Stimulated activated CD4-positive, alpha-beta T cell treated with anti-CD3 and anti-CD28 coated beads, Interleukin-12 subunit alpha, Interleukin-12 subunit beta, amount 100 ng/mL, for 4 hours (primary cell): ENCODE measurements around the gene KCNMB1.

Source experiments
- DNase-seq: peaks from one replicate; pipeline ENCODE4 v3.0.0-alpha.2; 2020

Gene KCNMB1

GRCh38 chr5:170372971-170373370, 16.2 kb downstream of the KCNMB1 start:
- no peak for DNase-seq

GRCh38 chr5:170368586-170368985, 20.6 kb downstream of the KCNMB1 start:
- no peak for DNase-seq

DNA sequence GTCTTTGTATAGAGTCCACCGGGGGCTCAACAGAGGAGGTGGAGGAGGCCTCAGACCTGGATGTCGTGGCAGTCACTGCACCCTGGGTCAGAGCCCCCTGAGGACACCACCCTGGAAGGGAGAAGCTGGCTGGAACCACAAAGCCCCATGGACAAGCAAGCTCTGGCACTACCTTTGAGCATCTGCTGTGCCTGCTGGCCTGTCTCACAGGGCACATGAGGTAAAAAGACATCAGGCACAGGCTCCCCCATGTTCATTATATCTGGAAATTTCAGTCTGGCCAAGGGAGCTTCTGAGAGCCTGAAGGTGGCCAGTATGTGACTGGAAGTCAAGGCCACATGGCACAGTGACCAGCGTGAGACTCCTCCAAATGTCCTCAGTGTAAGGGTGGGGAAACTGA, 22.9 kb downstream of the KCNMB1 start:
- no peak for DNase-seq

DNA sequence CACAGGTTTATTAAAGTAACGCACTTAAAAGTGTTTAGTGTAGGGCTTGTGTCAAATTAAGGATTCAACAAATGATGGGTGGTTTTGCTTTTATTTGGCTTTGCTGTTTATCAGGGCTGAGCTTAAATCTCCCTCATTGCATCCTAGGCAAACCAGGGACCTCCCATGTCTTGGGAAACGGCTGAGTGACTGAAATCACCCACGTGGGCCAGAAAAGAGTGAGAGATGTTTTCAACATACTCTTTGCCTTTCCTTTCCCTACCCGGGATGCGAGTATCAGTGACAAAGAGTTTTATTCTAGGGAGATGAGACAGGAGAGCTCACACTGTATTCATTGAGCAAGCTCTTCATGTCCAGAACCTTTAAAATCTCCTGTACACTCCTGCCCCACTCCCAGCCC, 23.3 kb downstream of the KCNMB1 start:
- DNase-seq = no peak

DNA sequence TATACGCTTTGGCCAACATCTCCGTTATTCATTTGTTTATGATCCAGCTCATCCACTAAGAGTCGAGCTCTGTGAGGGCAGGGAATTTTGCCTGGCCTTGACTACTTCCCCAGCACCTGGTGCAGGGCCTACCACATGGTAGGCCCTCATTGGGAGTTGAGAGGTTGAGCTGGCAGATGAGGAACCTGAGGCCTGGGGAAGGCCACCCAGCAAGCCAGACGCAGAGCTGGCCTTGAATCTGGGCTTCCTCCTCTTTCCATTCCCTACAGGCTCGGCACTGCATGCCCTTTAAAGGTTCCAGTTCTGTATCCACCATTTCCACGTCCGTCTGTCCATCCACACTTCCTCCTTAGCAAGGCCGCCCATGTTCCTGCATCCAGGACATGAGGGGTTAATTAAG, 24.2 kb downstream of the KCNMB1 start:
- no peak for DNase-seq

DNA sequence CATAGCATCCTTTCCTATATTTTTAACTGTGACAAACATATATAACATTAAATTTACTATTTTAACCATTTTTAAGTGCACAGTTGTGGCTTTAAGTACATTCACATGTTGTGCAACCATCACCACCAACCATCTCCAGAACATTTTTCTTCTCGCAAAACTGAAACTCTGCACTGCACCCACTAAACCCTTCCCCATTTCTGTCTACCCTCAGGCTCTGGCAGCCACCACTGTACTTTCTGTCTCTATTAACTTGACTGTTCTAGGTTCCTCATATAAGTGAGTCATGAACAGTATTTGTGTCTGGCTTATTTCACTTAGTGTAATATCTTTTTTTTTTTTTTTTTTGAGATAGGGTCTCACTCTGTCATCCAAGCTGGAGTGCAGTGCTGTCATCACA, 25.5 kb downstream of the KCNMB1 start:
- DNase-seq = no peak

GRCh38 chr5:170362656-170363055, 26.5 kb downstream of the KCNMB1 start:
- DNase-seq = no peak

GRCh38 chr5:170362102-170362501, 27.1 kb downstream of the KCNMB1 start:
- DNase-seq = no peak

DNA sequence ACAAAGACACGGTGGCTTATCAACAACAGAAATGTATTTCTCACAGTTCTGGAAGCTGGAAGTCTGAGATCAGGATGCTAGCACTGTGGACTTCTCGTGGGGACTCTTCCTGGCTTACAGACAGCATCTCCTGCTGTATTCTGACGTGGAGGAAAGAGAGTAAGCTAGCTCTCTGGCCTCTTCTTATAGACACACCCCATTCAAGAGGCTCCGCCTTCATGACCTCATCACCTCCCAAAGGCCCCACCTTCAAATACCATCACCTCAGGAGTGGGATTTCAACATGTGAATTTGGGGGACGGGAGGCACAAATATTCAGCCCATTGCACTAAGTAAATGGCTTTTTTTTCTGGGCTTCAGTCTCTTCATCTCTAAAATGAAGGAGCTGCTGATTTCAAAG, 27.6 kb downstream of the KCNMB1 start:
- DNase-seq = no peak

DNA sequence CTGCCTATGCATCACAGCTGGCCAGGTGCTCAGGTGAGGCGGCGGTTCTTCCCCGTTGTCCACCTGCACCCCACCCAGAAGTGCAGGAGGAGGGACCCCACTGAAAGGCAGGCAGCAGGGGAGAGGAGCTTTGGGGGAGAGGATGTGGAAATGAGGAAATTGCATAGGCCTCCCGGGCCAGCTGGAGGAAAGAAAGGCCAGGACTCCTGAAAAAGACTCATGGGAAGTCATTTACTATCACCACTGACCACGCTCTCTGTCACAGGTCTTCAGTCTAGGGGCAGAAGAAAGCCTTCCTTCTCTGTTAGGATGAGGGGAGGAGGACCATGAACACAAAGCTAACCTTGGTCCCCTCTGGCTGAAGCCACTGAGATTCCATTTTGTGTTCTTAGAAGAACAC, 28.1 kb downstream of the KCNMB1 start:
- no peak for DNase-seq

- no peak for DNase-seq
Observed at GRCh38 chr5:170360709-170361108, 28.5 kb downstream of the KCNMB1 start.

DNA sequence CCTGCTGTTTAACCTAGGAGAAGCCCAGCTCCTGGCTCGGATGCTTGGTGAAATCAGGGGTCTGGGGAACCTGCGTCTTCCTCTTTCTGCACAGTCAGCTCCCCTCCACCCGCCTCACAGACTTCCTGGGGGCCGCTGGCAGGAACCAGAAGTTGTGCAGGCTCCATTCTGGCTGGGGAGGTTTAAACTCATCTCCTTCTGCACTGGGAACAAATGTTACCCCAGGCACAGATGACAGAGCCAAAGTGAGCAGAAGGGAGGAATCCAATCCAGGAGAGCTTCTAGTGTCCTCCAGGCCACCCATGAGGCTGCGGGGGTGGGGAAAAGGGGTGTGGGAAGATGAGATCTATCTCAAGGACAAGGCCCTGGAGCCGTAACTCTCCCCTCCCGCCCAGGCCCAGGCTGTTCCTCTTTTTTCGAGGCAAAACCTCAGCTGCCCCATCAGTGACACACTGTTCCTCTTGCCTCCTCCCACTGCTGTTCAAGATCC, 31.2 kb downstream of the KCNMB1 start:
- DNase-seq = no peak

GRCh38 chr5:170355601-170356098, 33.5 kb downstream of the KCNMB1 start:
- no peak for DNase-seq

DNA sequence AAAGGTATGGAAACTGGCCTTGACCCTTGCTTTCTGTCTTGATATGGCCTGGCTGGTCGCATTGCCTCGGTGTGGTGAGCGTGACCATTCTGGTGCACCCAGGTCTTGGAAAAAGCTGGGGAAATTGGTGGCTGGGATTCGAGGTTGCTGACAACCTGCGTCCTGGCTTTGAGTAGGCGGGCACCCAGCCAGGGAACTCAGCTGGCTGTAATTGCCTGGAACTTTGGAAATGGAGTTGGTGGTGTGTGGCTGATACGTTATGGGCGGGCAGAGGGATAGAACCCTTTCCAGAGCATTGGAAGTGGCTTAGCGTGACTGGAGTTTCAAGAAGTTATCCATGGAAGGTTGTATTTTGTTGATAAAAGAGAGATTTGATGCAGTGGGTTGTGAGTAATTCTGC, 35.2 kb downstream of the KCNMB1 start:
- no peak for DNase-seq

DNA sequence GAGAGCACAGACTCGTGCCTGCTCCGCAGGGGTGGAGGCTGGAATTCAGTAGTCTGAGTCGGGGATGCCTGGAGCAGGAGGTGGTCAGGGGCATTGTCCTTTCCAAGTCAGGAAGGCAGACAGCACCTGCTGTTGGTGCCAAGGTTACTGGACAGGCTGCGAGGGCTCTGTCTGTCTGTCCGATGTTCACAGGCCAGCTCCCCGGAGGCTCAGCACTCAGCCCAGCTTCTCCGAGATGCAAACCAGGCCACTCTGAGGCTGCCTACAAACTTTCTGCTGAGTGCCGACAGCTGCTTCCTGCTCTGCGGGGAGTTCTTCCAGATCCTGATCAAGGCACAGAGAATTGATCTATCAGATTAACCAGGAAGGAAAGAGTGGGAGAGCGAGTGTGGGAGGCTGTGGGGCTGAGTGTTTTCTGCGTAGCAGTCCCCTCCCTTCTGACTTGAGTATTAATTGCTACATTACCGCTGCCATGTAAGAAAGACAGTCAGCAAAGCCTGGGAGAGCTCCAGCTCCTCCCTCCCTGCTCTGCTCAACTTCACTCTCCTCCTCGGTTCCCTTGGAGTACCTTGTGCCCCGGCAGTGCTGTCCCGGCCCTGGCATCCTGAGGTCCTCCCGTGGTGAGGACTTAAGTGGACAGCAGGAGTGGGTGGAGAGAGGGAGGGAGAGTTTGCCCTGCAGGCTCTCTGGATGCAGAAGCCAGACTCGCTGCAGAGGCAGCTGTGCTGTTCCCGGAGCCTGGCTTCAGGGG, 36.0 kb downstream of the KCNMB1 start:
- no peak for DNase-seq

DNA sequence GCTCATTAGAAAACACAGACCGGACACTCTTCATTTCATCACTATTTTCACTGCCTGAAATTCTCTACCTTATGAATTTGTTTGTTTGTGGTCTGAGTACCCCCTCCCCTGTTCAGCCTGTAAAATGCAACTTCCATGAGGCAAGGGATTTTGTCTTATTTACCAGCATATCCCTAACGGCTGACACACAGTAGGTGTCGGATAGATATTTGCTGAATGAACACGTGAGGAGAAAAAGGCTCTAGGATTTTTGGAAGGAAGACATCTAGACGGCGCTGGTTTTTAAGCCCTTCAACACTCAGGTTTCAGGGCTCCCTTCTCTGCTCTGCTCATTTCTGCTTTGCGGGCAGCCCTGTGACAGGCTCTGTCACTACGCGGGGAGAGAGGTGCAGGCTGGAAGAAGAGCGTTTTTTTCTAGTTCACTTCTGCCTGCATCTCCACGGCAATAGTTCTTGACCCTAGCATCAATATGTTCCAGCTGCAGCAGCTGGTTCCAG, 41.0 kb downstream of the KCNMB1 start:
- no peak for DNase-seq

- no peak for DNase-seq
Observed at GRCh38 chr5:170347022-170347567, 42.1 kb downstream of the KCNMB1 start.

DNA sequence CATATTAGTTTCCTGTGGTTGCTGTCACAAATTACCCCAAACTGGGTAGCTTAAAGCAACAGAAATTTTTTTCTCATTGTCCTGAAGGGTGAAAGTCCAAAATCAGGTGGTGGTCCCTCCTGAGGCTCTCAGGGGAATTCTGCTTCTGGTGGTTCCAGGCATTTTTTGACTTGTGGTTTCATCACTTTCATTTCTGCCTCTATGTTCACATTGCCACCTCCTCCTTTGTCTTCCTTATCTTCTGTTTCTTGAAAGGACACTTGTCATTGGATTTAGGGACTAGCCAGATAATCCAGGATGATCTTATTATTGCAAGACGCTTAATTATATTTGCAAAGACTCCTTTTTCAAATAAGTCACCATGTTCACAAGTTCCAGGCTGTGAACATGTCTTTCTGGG, 43.2 kb downstream of the KCNMB1 start:
- no peak for DNase-seq

- no peak for DNase-seq
Observed at GRCh38 chr5:170343177-170343576, 46.0 kb downstream of the KCNMB1 start.

DNA sequence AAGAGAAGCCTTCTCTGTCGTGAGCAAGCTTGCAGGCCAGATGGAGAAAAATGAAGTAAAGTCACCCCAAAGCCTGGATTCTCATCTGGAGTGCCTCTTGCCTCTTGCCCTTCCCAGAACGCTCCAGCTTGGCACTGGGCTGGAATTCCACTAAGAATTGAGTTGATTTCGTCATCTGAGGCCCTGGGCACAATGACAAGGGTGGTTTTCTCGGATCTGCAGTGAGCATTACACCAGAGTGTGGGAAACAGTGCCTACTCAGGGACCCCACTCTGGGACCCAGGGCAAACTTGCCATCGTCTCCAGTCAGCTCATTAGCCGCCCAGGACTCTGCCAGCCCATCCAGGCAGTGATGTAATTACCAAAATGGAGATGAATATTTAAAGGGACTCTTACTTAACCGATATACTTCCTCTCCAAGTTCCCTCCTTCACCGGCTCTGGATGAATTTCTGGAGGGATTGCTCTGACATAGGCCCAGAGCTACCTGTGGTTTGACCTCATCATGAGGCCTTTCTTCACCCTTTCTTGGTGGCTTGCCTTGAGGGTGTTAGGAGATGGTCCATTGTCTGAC, 46.9 kb downstream of the KCNMB1 start:
- no peak for DNase-seq

DNA sequence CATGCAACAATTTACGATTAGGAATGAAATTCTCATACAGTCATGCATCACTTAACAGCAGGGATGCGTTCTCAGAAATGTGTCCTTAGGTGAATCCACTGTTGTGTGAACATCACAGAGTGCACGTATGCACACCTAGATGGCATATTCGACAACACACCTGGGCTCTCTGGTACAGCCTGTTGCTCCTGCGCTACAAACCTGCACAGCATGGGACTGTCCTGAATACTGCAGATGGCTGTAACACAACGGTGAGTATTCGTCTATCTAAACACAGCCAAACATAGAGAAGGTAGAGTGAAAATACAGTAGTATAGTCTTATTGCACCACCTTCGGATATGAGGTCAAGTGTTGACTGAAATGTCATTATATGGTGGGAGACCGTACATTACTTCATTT, 47.6 kb downstream of the KCNMB1 start:
- DNase-seq = no peak

DNA sequence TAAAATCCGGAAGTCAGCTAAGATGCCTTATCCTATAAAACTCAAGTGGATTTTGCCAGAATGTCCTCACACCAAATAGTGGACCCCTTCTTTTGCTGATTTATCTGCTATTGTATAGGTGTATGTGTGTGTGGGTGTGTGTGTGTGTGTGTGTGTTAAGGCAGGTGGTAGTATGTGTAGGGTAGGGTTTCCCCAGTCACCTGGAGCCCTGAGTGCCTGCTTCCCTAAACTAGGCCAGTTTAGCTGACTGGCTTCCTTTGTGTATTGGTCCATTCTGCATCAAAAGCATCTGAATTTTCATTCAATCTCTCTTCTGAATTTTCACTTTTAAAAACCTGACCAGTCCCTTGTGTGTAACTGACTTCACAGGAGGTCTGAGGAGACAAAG, 49.4 kb downstream of the KCNMB1 start:
- DNase-seq = no peak

DNA sequence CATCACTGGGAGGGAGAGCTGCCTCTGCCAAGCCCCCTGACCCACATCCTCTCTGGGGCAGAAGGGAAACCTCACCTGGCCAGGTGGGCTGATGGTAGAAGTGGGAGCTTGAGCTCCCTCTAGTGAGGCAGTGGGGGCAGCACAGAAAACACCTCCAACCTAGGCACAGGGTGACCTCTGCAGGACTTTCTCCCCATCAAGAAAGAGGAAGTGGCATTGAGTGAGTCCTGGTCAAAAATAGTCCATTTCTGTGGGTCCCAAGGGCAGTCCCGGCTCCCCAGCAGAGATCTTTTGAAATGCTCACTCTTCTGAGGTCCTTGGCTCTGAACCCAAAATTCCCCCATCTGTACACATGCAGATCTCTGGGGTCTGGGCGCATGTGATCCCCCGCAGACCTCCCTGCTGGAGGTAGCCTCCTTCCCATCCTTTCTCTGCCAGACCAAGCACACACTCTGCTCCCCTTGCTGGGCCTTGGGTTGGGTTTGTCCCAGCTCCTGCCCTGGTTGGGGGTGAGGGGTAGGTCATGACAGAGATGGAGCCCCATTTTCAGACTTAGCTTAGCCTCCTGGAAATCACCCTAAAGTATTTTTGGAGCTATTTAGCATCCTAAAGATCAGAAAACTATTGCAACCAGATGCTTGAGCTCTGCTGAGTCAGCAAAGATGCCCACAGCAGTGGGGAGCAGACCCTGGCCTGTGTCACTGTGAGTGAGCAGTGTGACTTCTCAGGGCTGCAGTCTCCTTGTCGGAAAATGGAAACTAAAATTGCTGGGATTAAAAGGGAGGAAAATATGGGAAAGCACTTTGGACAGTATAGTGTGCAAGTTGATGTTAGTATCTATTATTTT, 50.0 kb downstream of the KCNMB1 start:
- peak; percentile 58 for DNase-seq
